ENCODE data around the gene ZNF74.
"Not testable (repeated sequence)": the region's sequence is repeated elsewhere in the genome, so short reads cannot be mapped to it uniquely, and the experiment has no call there.

ZNF74 gene

GRCh38 chr22:20376281-20376680, 17.7 kb upstream of the ZNF74 start:
- DNase-seq (ENCODE audit: low read depth), result not testable (repeated sequence)

- DNase-seq (ENCODE audit: low read depth), result not testable (repeated sequence)
These were observed 17.0 kb upstream of the ZNF74 start for GRCh38 chr22:20376983-20377382.

- DNase-seq (ENCODE audit: low read depth), result no peak
These were observed 15.8 kb upstream of the ZNF74 start for GRCh38 chr22:20378110-20378509.

GRCh38 chr22:20378684-20379083, 15.3 kb upstream of the ZNF74 start:
- DNase-seq (ENCODE audit: low read depth), result not testable (repeated sequence)

GRCh38 chr22:20380486-20380885, 13.5 kb upstream of the ZNF74 start:
- DNase-seq (ENCODE audit: low read depth), result no peak

- no peak for DNase-seq (ENCODE audit: low read depth)
These were observed 10.4 kb upstream of the ZNF74 start for GRCh38 chr22:20383538-20383937.

DNA sequence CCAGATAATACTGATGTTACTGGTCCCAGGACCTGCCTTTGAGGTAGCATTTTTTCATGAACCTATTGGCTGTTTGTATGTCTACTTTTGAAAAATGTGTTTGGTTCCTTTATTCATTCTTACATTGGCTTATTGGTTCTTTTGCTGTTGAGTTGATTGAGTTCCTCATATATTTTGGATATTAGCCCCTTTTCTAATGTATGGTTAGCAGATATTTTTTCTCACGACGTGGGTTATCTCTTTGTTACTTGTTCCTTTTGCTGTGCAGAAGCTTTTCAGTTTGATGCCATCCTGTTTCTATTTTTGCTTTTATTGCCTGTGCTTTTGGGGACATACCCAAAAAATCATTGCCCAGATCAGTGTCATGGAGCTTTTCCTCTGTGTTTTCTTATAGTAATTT, 9.8 kb upstream of the ZNF74 start:
- no peak for DNase-seq (ENCODE audit: low read depth)

DNA sequence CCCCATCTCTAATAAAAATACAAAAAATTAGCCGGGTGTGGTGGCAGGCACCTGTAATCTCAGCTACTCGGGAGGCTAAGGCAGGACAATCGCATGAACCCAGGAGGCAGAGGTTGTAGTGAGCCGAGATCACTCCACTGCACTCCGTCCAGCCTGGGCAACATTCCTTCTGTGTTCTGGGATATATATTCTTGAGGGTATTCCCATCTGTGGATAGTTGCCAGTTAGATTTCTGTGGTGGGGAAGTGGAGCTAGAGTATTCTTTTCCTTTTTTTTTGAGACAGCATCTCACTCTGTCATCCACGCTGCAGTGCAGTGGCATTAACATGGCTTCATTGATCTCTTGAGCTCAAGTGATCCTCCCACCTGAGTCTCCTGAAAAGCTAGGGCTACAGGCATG, 9.1 kb upstream of the ZNF74 start:
- DNase-seq (ENCODE audit: low read depth), result no peak

- no peak for DNase-seq (ENCODE audit: low read depth)
These were observed 7.6 kb upstream of the ZNF74 start for GRCh38 chr22:20386336-20386735.

DNA sequence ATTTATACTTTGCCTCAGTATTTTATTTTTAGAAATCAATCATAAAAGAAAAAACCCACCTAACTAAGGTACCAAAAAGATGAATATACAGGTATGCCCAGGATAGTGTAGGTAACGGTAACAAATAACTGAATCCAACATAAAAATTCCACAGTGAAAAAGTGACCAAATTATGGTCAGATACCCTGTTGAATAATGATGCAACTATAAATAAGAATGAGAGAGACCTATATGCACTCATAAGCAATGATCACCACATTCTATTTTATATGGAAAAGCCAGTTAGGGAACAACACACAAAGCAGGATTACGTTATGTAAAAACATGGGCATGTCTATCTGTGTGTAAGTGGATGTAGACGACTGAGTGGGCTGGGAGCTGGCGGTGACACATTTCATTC, 7.0 kb upstream of the ZNF74 start:
- no peak for DNase-seq (ENCODE audit: low read depth)

DNA sequence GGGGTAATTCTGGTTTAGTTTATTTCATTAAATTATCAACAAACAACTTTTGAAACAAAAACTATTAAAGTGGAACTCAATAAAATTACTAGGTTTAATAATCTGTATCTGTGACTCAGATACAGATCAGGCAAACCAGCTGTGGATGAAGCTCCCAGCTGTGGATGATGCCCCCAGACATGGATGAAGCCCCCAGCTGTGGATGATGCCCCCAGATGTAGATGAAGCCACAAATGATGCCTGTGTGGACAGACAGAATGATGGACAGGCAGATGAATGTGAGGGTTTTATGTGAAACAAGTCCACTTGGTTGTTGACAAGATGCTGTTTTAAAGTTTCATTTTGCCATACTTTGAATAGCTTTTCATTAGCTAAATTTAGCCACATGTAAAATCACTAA, 5.8 kb upstream of the ZNF74 start:
- DNase-seq (ENCODE audit: low read depth), result no peak

DNA sequence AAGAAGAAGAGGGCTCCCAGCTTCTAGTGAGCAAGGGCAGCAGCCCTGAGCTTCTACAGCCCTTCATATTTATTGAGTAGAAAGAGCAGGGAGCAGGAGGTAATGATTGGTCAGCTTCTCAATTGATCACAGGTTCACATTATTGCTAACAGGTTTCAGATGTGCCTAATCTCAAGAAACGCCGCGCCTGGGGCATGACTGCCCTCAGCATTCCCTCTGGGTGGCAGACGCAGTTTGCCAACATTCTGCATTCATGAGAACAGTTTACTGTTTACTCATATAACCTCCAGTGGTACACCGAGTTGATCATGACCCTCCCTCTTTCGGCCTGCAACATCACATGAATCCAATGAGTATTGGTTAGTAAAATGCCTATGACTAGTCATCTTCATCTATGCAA, 4.7 kb upstream of the ZNF74 start:
- DNase-seq (ENCODE audit: low read depth), result no peak

DNA sequence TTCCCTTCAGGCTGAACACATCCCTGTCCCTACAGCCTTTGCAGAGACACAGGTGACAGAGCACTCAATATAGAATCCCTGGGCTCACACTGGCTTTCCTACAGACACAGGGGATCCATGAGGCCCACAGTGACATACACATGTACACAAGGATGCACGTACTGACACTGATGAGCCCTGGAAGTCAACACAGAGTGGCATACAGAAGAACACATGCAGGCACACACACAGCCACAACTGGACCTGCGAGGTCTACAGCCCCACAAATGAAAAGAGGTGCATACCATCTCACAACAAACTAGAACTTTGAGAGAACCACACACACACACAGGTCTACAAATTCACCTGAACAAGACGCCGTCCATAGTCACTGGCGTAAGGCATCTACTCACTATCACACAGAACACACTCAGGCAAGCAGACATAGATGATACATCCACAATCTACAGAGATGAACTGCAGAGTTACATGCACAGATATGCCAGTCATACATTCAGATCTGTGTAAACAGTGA, 3.5 kb upstream of the ZNF74 start:
- DNase-seq (ENCODE audit: low read depth), result no peak

DNA sequence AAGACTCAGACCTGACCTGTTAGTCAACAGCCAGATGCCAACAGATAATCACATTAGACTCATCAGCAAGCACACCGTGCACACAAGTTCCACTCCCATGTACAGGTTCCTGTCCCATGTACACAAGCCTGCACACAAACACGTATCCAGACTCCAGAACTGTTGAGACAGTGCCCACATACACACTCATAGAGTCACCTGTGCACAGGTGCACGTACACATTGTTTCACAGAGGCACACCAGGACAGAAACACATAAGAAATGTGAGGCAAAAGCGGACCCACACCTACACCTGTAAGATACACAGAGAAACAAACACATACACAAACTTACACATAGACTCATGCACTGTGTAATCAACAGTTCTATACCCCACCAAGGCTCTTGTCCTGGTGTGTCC, 2.7 kb upstream of the ZNF74 start:
- DNase-seq (ENCODE audit: low read depth), result no peak

GRCh38 chr22:20392365-20392881, 1.5 kb upstream of the ZNF74 start:
- not testable (repeated sequence) for DNase-seq (ENCODE audit: low read depth)

DNA sequence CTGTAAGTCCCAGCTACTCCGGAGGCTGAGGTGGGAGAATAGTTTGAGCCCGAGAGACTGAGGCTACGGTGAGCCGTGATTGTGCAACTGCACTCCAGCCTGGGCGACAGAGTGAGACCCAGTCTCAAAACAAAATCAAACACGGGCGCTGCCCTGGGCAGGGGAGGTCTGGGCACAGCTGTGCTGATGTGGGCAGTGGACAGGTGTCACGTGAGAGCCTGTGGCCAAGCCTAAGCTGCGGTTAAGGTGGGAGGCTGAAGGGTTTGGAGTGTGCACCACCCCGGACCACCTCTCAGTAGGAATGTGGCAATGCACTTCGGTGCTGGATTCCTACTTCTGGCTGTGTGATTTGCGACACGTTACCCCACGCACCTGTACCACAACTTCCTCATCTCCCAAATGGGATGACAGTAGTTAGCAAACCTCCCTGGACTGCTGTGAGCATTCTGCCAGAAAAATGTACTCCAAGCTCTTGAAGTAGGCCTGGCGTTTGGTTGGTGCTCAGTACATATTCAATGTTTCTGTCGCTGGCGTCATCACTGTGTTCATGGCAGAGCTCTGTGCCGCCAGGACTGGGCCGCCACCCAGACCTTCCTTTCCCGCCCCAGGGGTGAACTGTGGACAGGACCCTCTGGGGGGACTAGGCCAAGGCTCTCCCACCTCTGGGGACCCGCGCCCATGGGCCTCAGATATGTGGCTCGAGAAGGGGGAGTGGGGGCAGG, 807 bp upstream of the ZNF74 start:
- no peak for DNase-seq (ENCODE audit: low read depth)

- no peak for DNase-seq (ENCODE audit: low read depth)
These were observed 1.4 kb downstream of the ZNF74 start for GRCh38 chr22:20395181-20395906.

DNA sequence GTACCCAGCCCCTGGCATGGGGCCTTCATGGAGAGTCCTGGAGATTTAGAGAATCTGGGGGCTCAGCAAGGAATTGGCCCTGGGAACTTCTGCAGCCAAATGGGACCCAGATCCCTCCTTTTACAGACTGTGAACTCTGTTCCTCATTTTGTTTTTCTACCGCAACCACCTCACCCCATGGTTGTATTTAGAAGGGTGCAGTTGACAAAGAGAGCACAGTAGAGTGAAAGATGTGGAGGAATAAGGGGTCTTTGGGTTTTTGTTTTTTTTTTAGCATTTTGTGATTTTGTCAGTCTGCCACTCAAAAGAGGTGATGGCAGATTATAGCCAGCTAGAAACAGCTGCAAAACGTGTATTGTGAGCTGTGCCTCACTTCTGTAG, 1.9 kb downstream of the ZNF74 start:
- DNase-seq (ENCODE audit: low read depth), result no peak

GRCh38 chr22:20396639-20397038, 2.7 kb downstream of the ZNF74 start:
- DNase-seq (ENCODE audit: low read depth), result no peak

DNA sequence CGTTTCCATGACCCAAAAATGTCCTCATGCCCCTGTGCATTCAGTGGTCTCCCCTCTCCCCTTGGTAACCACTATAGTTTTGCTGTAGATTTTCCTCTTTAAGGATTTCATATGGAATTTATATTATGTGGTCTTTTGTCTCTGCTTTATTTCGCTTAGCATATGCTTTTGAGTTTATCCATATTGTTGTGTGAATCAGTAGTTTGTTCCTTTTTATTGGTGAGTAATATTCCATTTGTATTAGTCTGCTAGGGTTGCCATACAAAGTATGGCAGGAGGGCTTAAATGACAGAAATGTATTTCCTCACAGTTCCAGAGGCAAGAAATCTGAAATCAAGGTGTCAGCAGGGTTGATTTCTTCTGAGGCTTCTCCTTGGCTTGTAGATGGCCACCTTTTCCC, 3.5 kb downstream of the ZNF74 start:
- DNase-seq (ENCODE audit: low read depth), result no peak

DNA sequence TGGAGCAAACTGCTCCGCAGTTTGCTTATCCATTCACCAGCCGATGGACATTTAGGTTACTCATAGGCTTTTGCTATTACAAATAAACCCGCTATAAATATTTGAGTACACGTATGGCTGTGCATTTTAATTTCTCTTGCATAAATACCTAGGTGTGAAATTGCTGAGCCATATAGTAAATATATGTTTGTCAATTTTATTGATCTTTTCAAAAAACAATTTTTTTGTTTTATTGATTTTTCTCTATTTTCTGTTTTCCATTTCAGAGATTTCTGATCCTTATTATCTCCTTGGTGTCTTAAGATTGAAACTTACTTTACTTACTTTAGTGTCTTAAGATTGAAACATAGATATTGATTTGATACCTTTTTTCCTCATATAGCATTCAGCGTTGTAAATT, 4.5 kb downstream of the ZNF74 start:
- no peak for DNase-seq (ENCODE audit: low read depth)

DNA sequence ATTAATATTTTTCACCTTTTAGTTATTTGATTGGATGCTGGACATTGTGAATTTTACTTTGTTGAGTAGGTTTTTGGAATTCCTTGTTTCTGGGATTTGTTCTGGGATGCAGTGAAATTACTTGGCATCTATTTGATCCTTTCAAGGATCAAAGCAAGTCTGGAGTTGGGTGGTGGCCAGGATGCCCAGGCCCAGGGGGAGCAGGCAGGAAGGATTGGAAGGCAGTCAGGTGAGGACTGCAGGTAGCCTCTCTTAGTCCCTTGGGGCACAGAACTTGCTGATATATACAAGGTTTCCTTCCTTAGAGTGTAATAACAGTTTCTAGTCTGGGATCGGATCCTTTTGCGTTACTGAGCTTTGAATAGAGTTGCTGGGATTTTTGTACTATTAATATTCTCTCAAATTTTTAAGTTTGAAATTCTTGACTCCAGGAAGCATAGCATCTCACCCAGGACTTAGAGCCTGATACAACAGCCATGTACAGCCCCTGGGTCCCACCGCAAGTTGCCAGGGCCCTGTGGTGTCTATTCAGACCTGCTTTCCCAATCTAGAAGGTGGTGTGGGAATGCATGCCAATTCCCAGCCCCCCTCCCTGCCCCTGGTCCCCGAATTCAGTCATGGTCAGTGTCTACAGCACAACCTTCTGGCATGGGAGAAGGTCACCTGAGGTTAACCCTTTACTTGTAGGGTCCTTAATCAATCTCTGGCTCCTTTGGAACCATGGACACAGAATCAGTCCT, 6.1 kb downstream of the ZNF74 start:
- DNase-seq (ENCODE audit: low read depth), result no peak

Data from activated gamma-delta T cell treated with anti-CD3 and anti-CD28 coated beads, Interleukin-2, amount 50 U/mL, for 16 hours (primary cell).